Lower leg skin (tissue), 3 donors: ENCODE data around the gene C22orf31.

Experiments used
- CTCF ChIP-seq, 3 donors: fragments of 450-650 bp; IDR thresholded peaks; one replicate each; pipeline ENCODE4 v1.5.1; 2016; ENCODE audit warnings: antibody characterized with exemption in 3 of 3, mild to moderate bottlenecking in 3 of 3, moderate library complexity in 2 of 3
- POLR2A ChIP-seq, 2 donors: fragments of 450-650 bp; IDR thresholded peaks; one replicate each; pipeline ENCODE4 v1.6.1; 2016 to 2017; ENCODE audit warnings: antibody characterized with exemption in 2 of 2, mild to moderate bottlenecking in 1 of 2, moderate library complexity in 1 of 2

DNA sequence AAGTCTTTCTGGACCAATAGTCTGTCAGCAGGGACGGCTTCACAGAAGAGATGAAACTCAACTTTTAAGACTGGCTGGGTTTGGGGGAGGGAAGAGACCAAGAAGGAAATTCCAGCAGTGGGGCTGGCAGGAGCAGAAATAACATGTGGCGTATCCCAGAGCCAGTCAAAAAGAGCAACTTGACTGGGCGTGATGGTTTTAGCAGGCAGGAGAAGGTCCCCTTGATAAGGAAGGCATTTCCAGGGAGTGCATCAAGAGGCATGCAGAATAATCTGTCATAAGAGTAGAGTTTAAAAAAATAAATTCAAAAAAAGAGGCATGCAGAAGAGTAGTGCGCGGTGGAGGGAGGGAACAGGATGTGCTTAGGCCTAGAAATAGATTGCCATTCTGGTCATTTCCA lies 52.5 kb downstream of the C22orf31 start:
- TF ChIP-seq CTCF (IDR thresholded peaks at IDR 0.05), result no peak
- TF ChIP-seq POLR2A (IDR thresholded peaks at IDR 0.05), result no peak
